B cell (primary cell): ENCODE measurements around the gene OR4K17. TPM values are rescaled to one million over a fixed set of nuclear protein-coding genes. Genes with fewer than 3 reads are reported as not detected.
"Not testable (repeated sequence)": the region's sequence is repeated elsewhere in the genome, so short reads cannot be mapped to it uniquely, and the experiment has no call there.

ENCODE experiments used
- ATAC-seq: fragments of 200-7000 bp; cut with Tn5 transposase; one replicate; pipeline ENCODE4 v1.10.0; 2021; ENCODE audit warnings: low read depth, mild to moderate bottlenecking, moderate number of reproducible peaks, moderate library complexity
- CTCF ChIA-PET: fragments of 350-600 bp; sonication (Branson Sonifier 250); formaldehyde crosslinking; loops from one replicate; lab custom pipeline; 2021; ENCODE audit warnings: antibody characterized with exemption, inconsistent platforms; lab: Charles Lee
- POLR2A ChIA-PET: fragments of 350-600 bp; sonication (Branson Sonifier 250); formaldehyde crosslinking; loops from one replicate; lab custom pipeline; 2021; ENCODE audit warnings: antibody characterized with exemption; lab: Charles Lee
- DNase-seq: peaks from one replicate; pipeline ENCODE4 v3.0.0; 2013
- H2AFZ ChIP-seq: 2 replicates; pipeline ENCODE4 v1.6.1; 2012; ENCODE audit warnings: mild to moderate bottlenecking, low read depth, low read length; ENCODE audit not compliant: insufficient read depth, poor library complexity, severe bottlenecking
- H3K27ac ChIP-seq, 2 donors: 1 replicate in 1 of 2; 2 replicates in 1 of 2; pipeline ENCODE4 v1.5.1; 2012 to 2013; ENCODE audit warnings: low read length in 2 of 2, mild to moderate bottlenecking in 2 of 2, moderate library complexity in 1 of 2
- H3K27me3 ChIP-seq, 4 experiments: fragments of 200-600 bp in 1 of 4; sonication (generic) in 1 of 4; replicated peaks in 1 of 4; 1 replicate in 2 of 4; 2 replicates in 2 of 4; pipeline versions ENCODE4 v1.6.1 to v1.7.0; 2013 to 2016; ENCODE audit warnings: low read length in 3 of 4, mild to moderate bottlenecking in 2 of 4, mixed read lengths in 1 of 4, moderate library complexity in 1 of 4; ENCODE audit not compliant: insufficient read depth in 4 of 4, control insufficient read depth in 3 of 4; ENCODE audit errors: control extremely low read depth in 1 of 4
- H3K36me3 ChIP-seq, 2 experiments: replicated peaks in 1 of 2; 1 replicate in 1 of 2; 2 replicates in 1 of 2; pipeline versions ENCODE4 v1.6.1 to v1.7.1; 2013; ENCODE audit warnings: low read length in 1 of 2; ENCODE audit not compliant: insufficient read depth in 2 of 2, control insufficient read depth in 1 of 2; ENCODE audit errors: control extremely low read depth in 1 of 2, extremely low read depth in 1 of 2
- H3K4me1 ChIP-seq, 2 donors: fragments of 200-600 bp in 1 of 2; sonication (generic) in 1 of 2; 1 replicate in 1 of 2; 2 replicates in 1 of 2; pipeline versions ENCODE4 v1.5.1 to v1.6.1; 2013 to 2017; ENCODE audit warnings: low read length in 2 of 2; ENCODE audit not compliant: control insufficient read depth in 2 of 2, insufficient read depth in 2 of 2
- H3K4me2 ChIP-seq: replicated peaks from 2 replicates; pipeline ENCODE3; 2012; ENCODE audit warnings: mild to moderate bottlenecking, low read depth, low read length; ENCODE audit not compliant: poor library complexity, severe bottlenecking
- H3K4me3 ChIP-seq, 5 experiments: fragments of 200-600 bp in 1 of 5; sonication (generic) in 1 of 5; 1 replicate in 3 of 5; 2 replicates in 2 of 5; pipeline versions ENCODE4 v1.5.1 to v1.7.0; 2011 to 2016; ENCODE audit warnings: low read length in 4 of 5, mild to moderate bottlenecking in 4 of 5, low read depth in 2 of 5, control low read depth in 1 of 5, moderate library complexity in 1 of 5; ENCODE audit not compliant: insufficient read depth in 1 of 5; ENCODE audit errors: control extremely low read depth in 1 of 5, extremely low read depth in 1 of 5
- H3K79me2 ChIP-seq: fragments of 200-600 bp; sonication (generic); one replicate; pipeline ENCODE4 v1.6.0; 2016; ENCODE audit warnings: low read length; ENCODE audit not compliant: control insufficient read depth, insufficient read depth
- H3K9ac ChIP-seq: fragments of 200-600 bp; sonication (generic); 2 replicates; pipeline ENCODE4 v1.6.1; 2017; ENCODE audit warnings: mild to moderate bottlenecking, low read length, moderate library complexity
- H3K9me3 ChIP-seq, 3 donors: one replicate each; pipeline versions ENCODE4 v1.6.1 to v1.7.1; 2013; ENCODE audit warnings: low read length in 2 of 3; ENCODE audit not compliant: control insufficient read depth in 2 of 3, insufficient read depth in 1 of 3; ENCODE audit errors: control extremely low read depth in 1 of 3
- H4K20me1 ChIP-seq: 2 replicates; pipeline ENCODE4 v1.6.0; 2012; ENCODE audit warnings: mild to moderate bottlenecking, low read length; ENCODE audit not compliant: insufficient read depth, control insufficient read depth, poor library complexity, severe bottlenecking
- H3K27ac Mint-ChIP-seq: one replicate; pipeline ENCODE4 v1.8.0; 2021; ENCODE audit warnings: mixed read lengths
- H3K27me3 Mint-ChIP-seq: one replicate; pipeline ENCODE4 v1.8.0; 2021; ENCODE audit warnings: mixed read lengths
- H3K4me1 Mint-ChIP-seq: one replicate; pipeline ENCODE4 v1.8.0; 2021; ENCODE audit warnings: mixed read lengths
- H3K4me3 Mint-ChIP-seq: one replicate; pipeline ENCODE4 v1.8.0; 2021; ENCODE audit warnings: mixed read lengths
- H3K9me3 Mint-ChIP-seq: one replicate; pipeline ENCODE4 v1.8.0; 2022; ENCODE audit warnings: mixed read lengths; ENCODE audit not compliant: insufficient read depth
- EZH2 ChIP-seq: IDR thresholded peaks from 2 replicates; pipeline ENCODE4 v1.6.1; 2012; ENCODE audit warnings: borderline replicate concordance, low read depth, mild to moderate bottlenecking, moderate library complexity, low read length; ENCODE audit not compliant: insufficient read depth, poor library complexity, severe bottlenecking
- intact Hi-C: fragments of 100-400 bp; cut with micrococcal nuclease; formaldehyde crosslinking; loops from one replicate; pipeline ENCODE4 v1.10.0; 2022
- polyA plus RNA-seq: library from polyadenylated mRNA; depleted of rRNA; stranded (reverse); fragments of >200 nt; gene quantifications from 2 replicates; pipeline ENCODE4 v1.2.3, GENCODE V29; 2012
- total RNA-seq, 2 donors: library from RNA; stranded (reverse); fragments of 120-200 nt in 1 of 2; gene quantifications; 1 replicate in 1 of 2; 2 replicates in 1 of 2; pipeline versions ENCODE4 v1.2.3 to v1.2.4, GENCODE V29; 2013 to 2022
- TF ChIP-seq, protein P1 (sequence below): fragments of 200-600 bp; IDR thresholded peaks from one replicate; pipeline ENCODE4 v1.8.0; 2022; ENCODE audit warnings: antibody characterized with exemption, mild to moderate bottlenecking

The OR4K17 gene
- total and polyA plus RNA-seq, 2 donors (not counting 1 experiment from before 2014, with no cell fraction given), result not detected

DNA sequence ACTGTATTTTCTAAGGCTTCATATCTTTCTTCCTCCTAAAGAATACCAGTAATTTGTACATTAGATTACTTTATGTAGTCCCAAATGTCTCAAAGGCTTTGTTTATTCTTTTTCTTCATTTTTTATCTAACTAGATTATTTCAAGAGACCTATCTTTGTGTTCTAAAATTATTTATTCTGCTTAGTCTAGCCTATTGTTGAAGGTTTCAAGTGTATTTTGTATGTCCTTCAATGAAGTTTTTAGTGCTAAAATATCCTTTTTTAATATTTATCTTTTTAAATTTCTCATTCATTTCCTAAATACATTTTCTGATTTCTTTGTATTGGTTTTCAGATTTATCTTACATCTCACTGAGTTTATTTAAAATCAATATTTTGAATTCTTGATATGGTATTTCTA lies 53.9 kb downstream of the OR4K17 start:
- POLR2A ChIA-PET, result no interaction called here

DNA sequence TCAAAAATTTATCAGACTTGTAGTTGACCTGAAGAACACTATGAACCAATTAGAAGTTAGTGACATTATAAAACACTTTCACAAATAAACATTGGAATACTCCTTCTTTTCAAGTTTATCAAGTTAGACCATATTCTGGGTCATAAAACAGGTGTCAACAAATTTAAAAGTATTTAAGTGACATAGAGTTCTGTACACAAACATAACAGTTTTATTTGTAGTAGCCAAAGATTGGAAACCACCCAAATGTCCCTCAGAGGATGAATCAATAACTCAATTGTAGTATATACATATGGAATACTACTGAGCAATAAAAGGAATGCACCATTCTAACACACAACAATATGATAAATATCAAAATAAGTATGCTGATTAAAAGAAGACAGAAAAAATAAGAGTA lies 56.6 kb downstream of the OR4K17 start:
- Mint-ChIP-seq H3K27ac (no peak overlapping the region), H3K9me3 (peaks cover 12% of the 10 kb centered on the region), H3K27me3 (peaks cover 17% of the 10 kb centered on the region), H3K4me1 (no peaks in the 10 kb centered on the region), H3K4me3 (no peak overlapping the region)
- ChIA-PET POLR2A (no interaction called here), CTCF (no interaction called here)
- peaks cover 1 to 17% (median 9%) of the 10 kb centered on the region in 3 donors for H3K9me3 ChIP-seq
- intact Hi-C loops, result no loop called here
- no peak overlapping the region for H3K4me2 ChIP-seq
- no peak for TF ChIP-seq EZH2
- TF ChIP-seq, protein P1, sequence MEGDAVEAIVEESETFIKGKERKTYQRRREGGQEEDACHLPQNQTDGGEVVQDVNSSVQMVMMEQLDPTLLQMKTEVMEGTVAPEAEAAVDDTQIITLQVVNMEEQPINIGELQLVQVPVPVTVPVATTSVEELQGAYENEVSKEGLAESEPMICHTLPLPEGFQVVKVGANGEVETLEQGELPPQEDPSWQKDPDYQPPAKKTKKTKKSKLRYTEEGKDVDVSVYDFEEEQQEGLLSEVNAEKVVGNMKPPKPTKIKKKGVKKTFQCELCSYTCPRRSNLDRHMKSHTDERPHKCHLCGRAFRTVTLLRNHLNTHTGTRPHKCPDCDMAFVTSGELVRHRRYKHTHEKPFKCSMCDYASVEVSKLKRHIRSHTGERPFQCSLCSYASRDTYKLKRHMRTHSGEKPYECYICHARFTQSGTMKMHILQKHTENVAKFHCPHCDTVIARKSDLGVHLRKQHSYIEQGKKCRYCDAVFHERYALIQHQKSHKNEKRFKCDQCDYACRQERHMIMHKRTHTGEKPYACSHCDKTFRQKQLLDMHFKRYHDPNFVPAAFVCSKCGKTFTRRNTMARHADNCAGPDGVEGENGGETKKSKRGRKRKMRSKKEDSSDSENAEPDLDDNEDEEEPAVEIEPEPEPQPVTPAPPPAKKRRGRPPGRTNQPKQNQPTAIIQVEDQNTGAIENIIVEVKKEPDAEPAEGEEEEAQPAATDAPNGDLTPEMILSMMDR, result no peak
- H3K36me3 ChIP-seq, result no peaks in the 10 kb centered on the region
- DNase-seq (no peak), ATAC-seq (no peak)
- H3K4me1 ChIP-seq, result no peaks in the 10 kb centered on the region
- H4K20me1 ChIP-seq, result no peaks in the 10 kb centered on the region
- H2AFZ ChIP-seq, result no peak overlapping the region
- H3K79me2 ChIP-seq, result no peaks in the 10 kb centered on the region
- H3K27me3 ChIP-seq, result no peaks in the 10 kb centered on the region
- no peak overlapping the region for H3K27ac ChIP-seq
- H3K9ac ChIP-seq, result no peak overlapping the region
- no peak overlapping the region for H3K4me3 ChIP-seq

More for the DNA sequence above, 53.9 kb downstream of the OR4K17 start:
- no peaks in the 10 kb centered on the region for H4K20me1 ChIP-seq
- H3K9me3 ChIP-seq, result peaks cover 1 to 17% (median 9%) of the 10 kb centered on the region in 3 donors
- H3K4me3 Mint-ChIP-seq, result no peak overlapping the region
- H3K9ac ChIP-seq, result no peak overlapping the region
- H3K4me2 ChIP-seq, result no peak overlapping the region
- no peak overlapping the region for H3K27ac ChIP-seq
- H3K27ac Mint-ChIP-seq, result no peak overlapping the region
- H3K36me3 ChIP-seq, result no peaks in the 10 kb centered on the region
- no peak for ATAC-seq
- H3K4me1 ChIP-seq, result no peaks in the 10 kb centered on the region
- TF ChIP-seq EZH2, result no peak
- TF ChIP-seq, protein P1, result no peak
- H3K27me3 ChIP-seq, result no peaks in the 10 kb centered on the region
- H3K79me2 ChIP-seq, result no peaks in the 10 kb centered on the region
- intact Hi-C loops, result no loop called here
- H3K4me3 ChIP-seq, result no peak overlapping the region
- CTCF ChIA-PET, result no interaction called here
- peaks cover 17% of the 10 kb centered on the region for H3K9me3 Mint-ChIP-seq
- no peak overlapping the region for H2AFZ ChIP-seq
- no peaks in the 10 kb centered on the region for H3K4me1 Mint-ChIP-seq
- peaks cover 11% of the 10 kb centered on the region for H3K27me3 Mint-ChIP-seq
- DNase-seq, result no peak

DNA sequence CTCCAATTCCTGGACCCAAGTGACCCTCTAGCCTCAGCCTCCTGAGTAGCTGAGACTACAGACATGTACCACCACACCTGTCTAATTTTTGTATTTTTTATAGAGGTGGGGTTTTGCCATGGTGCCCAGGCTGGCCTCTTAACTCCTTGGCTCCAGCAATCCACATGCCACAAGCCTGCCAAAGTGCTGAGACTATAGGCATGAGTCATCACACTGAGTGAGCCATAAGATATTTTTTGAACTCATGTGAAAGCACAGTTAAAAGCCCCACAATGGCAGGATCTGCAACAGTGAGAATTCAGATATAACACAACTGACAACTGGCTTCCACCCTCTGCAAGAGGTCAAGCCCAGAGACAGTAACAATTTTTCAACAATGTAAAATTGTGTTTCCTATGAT lies 59.3 kb downstream of the OR4K17 start:
- H3K4me1 ChIP-seq, H3K4me1 Mint-ChIP-seq, CTCF ChIA-PET, H3K27me3 ChIP-seq, H3K36me3 ChIP-seq, H4K20me1 ChIP-seq, ATAC-seq, H3K4me3 ChIP-seq, intact Hi-C loops, DNase-seq, H3K9ac ChIP-seq, H3K79me2 ChIP-seq, H3K27ac Mint-ChIP-seq, POLR2A ChIA-PET, H2AFZ ChIP-seq, H3K4me3 Mint-ChIP-seq, H3K9me3 Mint-ChIP-seq, H3K4me2 ChIP-seq, H3K27ac ChIP-seq, H3K9me3 ChIP-seq: not testable (repeated sequence)
- H3K27me3 Mint-ChIP-seq, result peaks cover 11% of the 10 kb centered on the region
